Stimulated activated naive B cell treated with anti-CD40 and anti-IgM and Interleukin-4, amounts not matched to agents 10 μg/mL and 1 μg/mL and 100 μg/mL, for 72 hours (primary cell): ENCODE results near the gene RERE.
"Not testable (repeated sequence)": the region's sequence is repeated elsewhere in the genome, so short reads cannot be mapped to it uniquely, and the experiment has no call there.

Source experiments
- ATAC-seq, 2 donors: fragments of 150-1000 bp; cut with Tn5 transposase; replicated peaks; 2 replicates each; pipeline ENCODE4 v1.10.0; 2021; ENCODE audit warnings: moderate library complexity in 1 of 2
- DNase-seq: peaks from one replicate; pipeline ENCODE4 v3.0.0; 2021
- H3K27ac Mint-ChIP-seq: one replicate; pipeline ENCODE4 v1.8.0; 2022; ENCODE audit warnings: mild to moderate bottlenecking, mixed read lengths
- H3K27me3 Mint-ChIP-seq, 2 donors: one replicate each; pipeline ENCODE4 v1.8.0; 2022; ENCODE audit warnings: mixed read lengths in 2 of 2
- H3K36me3 Mint-ChIP-seq, 2 donors: one replicate each; pipeline ENCODE4 v1.8.0; 2022; ENCODE audit warnings: mixed read lengths in 2 of 2, mild to moderate bottlenecking in 1 of 2
- H3K4me1 Mint-ChIP-seq, 2 donors: one replicate each; pipeline ENCODE4 v1.8.0; 2022; ENCODE audit warnings: mixed read lengths in 2 of 2, mild to moderate bottlenecking in 1 of 2
- H3K4me3 Mint-ChIP-seq, 2 donors: one replicate each; pipeline ENCODE4 v1.8.0; 2022; ENCODE audit warnings: mild to moderate bottlenecking in 2 of 2, mixed read lengths in 2 of 2, moderate library complexity in 1 of 2
- H3K9me3 Mint-ChIP-seq, 2 donors: one replicate each; pipeline ENCODE4 v1.8.0; 2022; ENCODE audit warnings: mixed read lengths in 2 of 2, mild to moderate bottlenecking in 1 of 2

The RERE gene

GRCh38 chr1:8800416-8800815, 17.0 kb downstream of the RERE start:
- DNase-seq, result no peak
- H3K27ac Mint-ChIP-seq, result no peak overlapping the region
- peaks cover 4 to 18% of the 10 kb centered on the region in 2 donors for H3K4me1 Mint-ChIP-seq
- H3K4me3 Mint-ChIP-seq, result no peak overlapping the region
- peaks cover 0 to 9% of the 10 kb centered on the region in 2 donors for H3K36me3 Mint-ChIP-seq
- H3K9me3 Mint-ChIP-seq, result no peaks in the 10 kb centered on the region
- no peaks in the 10 kb centered on the region for H3K27me3 Mint-ChIP-seq
- no peak for ATAC-seq

DNA sequence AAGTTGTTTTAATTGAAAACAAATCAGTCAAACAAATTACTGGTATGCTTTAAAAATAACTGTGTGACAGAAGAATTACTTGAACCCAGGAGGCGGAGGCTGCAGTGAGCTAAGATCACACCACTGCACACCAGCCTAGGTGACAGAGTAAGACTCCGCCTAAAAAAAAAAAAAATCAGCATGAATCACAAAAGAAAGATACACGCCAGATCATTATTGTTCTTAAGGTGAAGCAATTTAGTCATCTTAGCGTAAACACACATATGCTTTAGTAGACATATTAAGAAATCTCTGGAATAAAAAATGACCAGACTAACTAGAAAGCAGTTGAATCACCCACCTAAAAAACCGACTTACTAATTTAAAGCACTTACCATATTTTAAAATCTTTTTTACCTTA, 20.2 kb downstream of the RERE start:
- ATAC-seq, result no peak
- no peak overlapping the region for H3K4me3 Mint-ChIP-seq
- DNase-seq, result no peak
- peaks cover 6 to 13% of the 10 kb centered on the region in 2 donors for H3K4me1 Mint-ChIP-seq
- H3K27ac Mint-ChIP-seq, result no peak overlapping the region
- peaks cover 3 to 13% of the 10 kb centered on the region in 2 donors for H3K36me3 Mint-ChIP-seq
- no peaks in the 10 kb centered on the region for H3K27me3 Mint-ChIP-seq
- no peaks in the 10 kb centered on the region for H3K9me3 Mint-ChIP-seq

DNA sequence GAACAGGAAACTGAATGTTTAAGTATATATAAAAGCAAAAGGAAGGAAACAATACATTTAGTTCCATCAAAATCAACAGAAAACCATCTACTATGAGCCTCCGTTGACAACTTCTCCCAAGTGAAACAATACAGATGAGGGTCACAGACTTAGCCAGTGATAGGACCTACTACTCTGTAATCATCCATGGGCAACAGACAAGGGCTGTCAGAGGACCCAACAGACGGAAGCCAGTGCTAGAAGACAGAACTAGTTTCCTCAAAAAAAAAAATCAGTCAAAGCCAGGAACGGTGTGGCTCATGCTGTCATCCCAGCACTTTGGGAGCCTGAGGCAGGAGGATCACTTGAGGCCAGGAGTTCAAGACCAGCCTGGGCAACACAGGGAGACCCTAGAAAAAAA, 20.6 kb downstream of the RERE start:
- Mint-ChIP-seq H3K36me3 (peaks cover 3 to 14% of the 10 kb centered on the region in 2 donors), H3K9me3 (no peaks in the 10 kb centered on the region), H3K4me1 (peaks cover 6 to 13% of the 10 kb centered on the region in 2 donors), H3K4me3 (no peak overlapping the region), H3K27ac (no peak overlapping the region), H3K27me3 (no peaks in the 10 kb centered on the region)
- DNase-seq (no peak), ATAC-seq (no peak)

DNA sequence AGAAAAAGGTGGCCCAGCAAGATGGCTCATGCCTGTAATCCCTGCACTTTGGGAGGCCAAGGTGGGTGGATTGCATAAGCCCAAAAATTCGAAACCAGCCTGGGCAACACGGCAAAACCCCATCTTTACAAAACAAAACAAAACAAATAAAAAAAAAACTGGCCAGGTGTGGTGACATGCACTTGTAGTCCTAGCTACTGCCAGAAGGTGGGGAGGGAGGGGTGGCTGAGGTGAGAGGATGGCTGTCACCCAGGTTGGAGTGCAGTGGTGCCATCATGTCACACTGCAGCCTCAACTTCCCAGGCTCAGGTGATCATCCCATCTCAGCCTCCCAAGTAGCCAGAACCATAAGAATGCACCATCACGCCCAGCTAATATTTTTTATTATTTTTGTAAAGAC, 22.8 kb downstream of the RERE start:
- no peaks in the 10 kb centered on the region for H3K9me3 Mint-ChIP-seq
- H3K27ac Mint-ChIP-seq, result no peak overlapping the region
- H3K4me3 Mint-ChIP-seq, result no peak overlapping the region
- H3K27me3 Mint-ChIP-seq, result no peaks in the 10 kb centered on the region
- ATAC-seq, result no peak
- H3K4me1 Mint-ChIP-seq, result peaks cover 6 to 20% of the 10 kb centered on the region in 2 donors
- DNase-seq, result no peak
- H3K36me3 Mint-ChIP-seq, result peaks cover 3 to 20% of the 10 kb centered on the region in 2 donors

GRCh38 chr1:8791819-8792218, 25.6 kb downstream of the RERE start:
- H3K9me3 Mint-ChIP-seq, result no peaks in the 10 kb centered on the region
- DNase-seq, result no peak
- no peak overlapping the region for H3K4me3 Mint-ChIP-seq
- peaks cover 15 to 25% of the 10 kb centered on the region in 2 donors for H3K36me3 Mint-ChIP-seq
- H3K27me3 Mint-ChIP-seq, result no peaks in the 10 kb centered on the region
- H3K4me1 Mint-ChIP-seq, result peaks cover 5 to 16% of the 10 kb centered on the region in 2 donors
- ATAC-seq, result no peak
- no peak overlapping the region for H3K27ac Mint-ChIP-seq

DNA sequence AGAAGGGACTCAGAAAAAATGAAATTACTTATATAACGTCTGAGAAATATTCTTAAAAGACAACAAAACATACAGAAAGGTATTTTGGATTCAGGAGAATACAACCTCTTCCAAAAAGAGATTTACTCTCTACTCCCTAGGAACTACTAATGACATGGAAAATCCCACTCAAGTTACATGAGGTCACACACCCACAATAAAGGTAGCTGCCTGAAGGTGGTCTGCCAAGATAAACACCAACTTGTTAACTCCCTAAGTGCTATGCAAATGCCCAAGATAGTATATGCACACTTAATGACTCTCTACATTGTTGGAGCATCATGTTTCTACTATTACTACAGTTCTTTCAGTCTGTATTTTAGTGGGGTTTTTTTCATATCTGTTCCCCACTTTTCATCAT, 26.5 kb downstream of the RERE start:
- H3K9me3 Mint-ChIP-seq, result no peaks in the 10 kb centered on the region
- H3K27ac Mint-ChIP-seq, result no peak overlapping the region
- peaks cover 4 to 10% of the 10 kb centered on the region in 2 donors for H3K4me1 Mint-ChIP-seq
- H3K36me3 Mint-ChIP-seq, result peaks cover 16 to 24% of the 10 kb centered on the region in 2 donors
- DNase-seq (no peak), ATAC-seq (no peak)
- H3K4me3 Mint-ChIP-seq, result no peak overlapping the region
- H3K27me3 Mint-ChIP-seq, result no peaks in the 10 kb centered on the region

DNA sequence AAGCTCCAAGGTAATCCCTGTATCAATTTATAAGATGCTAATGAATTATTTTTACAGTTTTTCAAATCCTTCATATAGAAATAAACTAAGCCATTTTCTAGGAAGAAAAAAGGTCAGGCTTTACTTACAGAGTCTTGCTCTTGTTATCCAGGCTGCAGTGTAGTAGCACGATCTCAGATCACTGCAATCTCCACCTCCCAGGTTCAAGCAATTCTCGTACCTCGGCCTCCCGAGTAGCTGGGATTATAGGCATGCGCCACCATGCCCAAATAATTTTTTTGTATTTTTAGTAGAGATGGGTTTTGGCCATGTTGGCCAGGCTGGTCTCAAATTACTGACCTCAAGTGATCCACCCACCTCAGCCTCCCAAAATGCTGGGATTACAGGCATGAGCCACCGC, 27.0 kb downstream of the RERE start:
- DNase-seq (no peak), ATAC-seq (no peak)
- Mint-ChIP-seq H3K4me3 (no peak overlapping the region), H3K27ac (no peak overlapping the region), H3K27me3 (no peaks in the 10 kb centered on the region), H3K4me1 (peaks cover 6 to 14% of the 10 kb centered on the region in 2 donors), H3K9me3 (no peaks in the 10 kb centered on the region), H3K36me3 (peaks cover 16 to 27% of the 10 kb centered on the region in 2 donors)

- H3K27me3 Mint-ChIP-seq, result no peaks in the 10 kb centered on the region
- no peak for DNase-seq
- no peaks in the 10 kb centered on the region for H3K9me3 Mint-ChIP-seq
- H3K36me3 Mint-ChIP-seq, result peaks cover 16 to 27% of the 10 kb centered on the region in 2 donors
- ATAC-seq, result no peak
- peaks cover 8 to 16% of the 10 kb centered on the region in 2 donors for H3K4me1 Mint-ChIP-seq
- H3K4me3 Mint-ChIP-seq, result no peak overlapping the region
- H3K27ac Mint-ChIP-seq, result no peak overlapping the region
Measured at GRCh38 chr1:8789314-8790214, 27.9 kb downstream of the RERE start.

DNA sequence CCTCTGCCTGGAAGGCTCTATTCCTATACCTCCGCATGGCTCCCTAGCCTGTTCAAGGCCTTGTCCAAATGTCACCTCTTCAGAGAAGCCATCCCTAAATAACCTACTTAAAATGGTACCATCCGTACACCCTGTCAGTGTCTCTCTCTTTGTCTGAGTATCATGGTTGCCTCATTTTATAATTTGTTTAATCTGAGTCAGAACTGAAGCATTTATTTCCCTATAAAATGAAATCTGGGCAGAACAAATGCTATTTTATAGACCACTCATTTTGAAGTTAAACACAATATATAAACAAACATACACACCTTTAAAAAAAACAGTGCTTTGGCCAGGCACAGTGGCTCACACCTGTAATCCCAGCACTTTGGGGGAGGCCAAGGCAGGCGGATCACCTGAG, 30.2 kb downstream of the RERE start:
- Mint-ChIP-seq H3K4me1 (peaks cover 12 to 27% of the 10 kb centered on the region in 2 donors), H3K4me3 (no peak overlapping the region), H3K27ac (no peak overlapping the region), H3K9me3 (no peaks in the 10 kb centered on the region), H3K36me3 (peaks cover 15 to 28% of the 10 kb centered on the region in 2 donors), H3K27me3 (no peaks in the 10 kb centered on the region)
- no peak for DNase-seq
- ATAC-seq, result no peak

DNA sequence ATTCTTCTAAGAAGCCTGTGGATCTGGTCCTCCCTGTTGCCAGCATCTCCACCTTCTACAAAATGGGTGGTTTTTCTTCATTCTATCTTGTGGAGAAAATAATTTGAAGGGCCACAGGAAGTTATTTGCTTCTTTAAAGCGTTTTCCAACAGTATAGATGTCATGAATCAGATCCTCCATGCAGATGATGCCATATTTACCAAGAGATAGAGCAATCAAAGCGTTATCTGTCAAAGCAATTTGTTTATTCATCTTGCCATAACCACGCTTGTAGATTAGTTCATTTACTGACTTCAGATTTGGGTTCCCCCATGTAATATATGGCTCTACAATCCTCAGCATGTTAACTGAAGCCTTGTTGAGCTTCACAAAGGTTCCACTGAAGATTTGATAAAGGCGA, 31.2 kb downstream of the RERE start:
- ATAC-seq, H3K4me3 Mint-ChIP-seq, DNase-seq, H3K27me3 Mint-ChIP-seq, H3K27ac Mint-ChIP-seq, H3K9me3 Mint-ChIP-seq: not testable (repeated sequence)
- H3K4me1 Mint-ChIP-seq, result peaks cover 16 to 26% of the 10 kb centered on the region in 2 donors
- peaks cover 15 to 28% of the 10 kb centered on the region in 2 donors for H3K36me3 Mint-ChIP-seq

DNA sequence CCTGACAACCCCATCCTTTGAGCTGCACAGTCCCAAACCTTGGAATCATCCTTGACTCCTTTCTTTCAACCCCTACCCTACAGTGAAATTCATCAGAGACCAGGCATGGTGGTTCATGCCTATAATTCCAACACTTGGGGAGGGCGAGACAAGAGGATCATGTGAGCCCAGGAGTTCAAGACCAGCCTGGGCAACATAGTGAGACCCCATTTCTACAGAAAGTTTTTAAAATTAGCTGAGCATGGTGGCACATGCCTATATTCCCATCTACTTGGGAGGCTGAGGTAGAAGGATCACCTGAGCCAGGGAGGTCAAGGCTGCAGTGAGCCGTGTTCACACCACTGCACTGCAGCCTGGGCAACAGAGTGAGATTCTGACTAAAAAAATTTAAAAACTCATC, 34.5 kb downstream of the RERE start:
- Mint-ChIP-seq H3K27ac (no peak overlapping the region), H3K9me3 (no peaks in the 10 kb centered on the region), H3K27me3 (no peaks in the 10 kb centered on the region), H3K4me3 (no peak overlapping the region), H3K4me1 (peaks cover 24 to 40% of the 10 kb centered on the region in 2 donors), H3K36me3 (peaks cover 11 to 23% of the 10 kb centered on the region in 2 donors)
- DNase-seq (no peak), ATAC-seq (no peak)

- Mint-ChIP-seq H3K27ac (no peak overlapping the region), H3K27me3 (no peaks in the 10 kb centered on the region), H3K4me3 (no peak overlapping the region), H3K9me3 (no peaks in the 10 kb centered on the region), H3K4me1 (peaks cover 26 to 44% of the 10 kb centered on the region in 2 donors), H3K36me3 (peaks cover 7 to 22% of the 10 kb centered on the region in 2 donors)
- DNase-seq (no peak), ATAC-seq (no peak)
Measured at GRCh38 chr1:8782001-8782620, 35.3 kb downstream of the RERE start.

DNA sequence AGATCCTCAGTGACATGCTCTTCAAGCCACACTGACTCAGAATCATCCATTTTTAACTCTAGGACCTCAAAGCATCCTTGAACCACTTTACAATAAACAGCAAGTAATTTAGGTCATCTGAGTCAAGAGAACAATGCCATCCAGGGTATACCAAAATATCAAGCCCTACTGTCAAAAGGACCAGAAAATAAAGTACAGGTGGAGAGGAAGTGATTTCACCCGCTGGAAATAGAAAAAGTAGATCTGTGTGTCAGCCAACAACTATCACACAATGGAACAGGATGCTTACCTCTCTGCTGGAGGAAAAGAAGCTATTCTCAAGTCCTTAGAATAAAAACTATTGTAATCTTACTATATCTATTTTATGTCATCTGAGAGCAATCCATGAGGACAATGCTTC, 37.0 kb downstream of the RERE start:
- Mint-ChIP-seq H3K4me1 (peaks cover 29 to 47% of the 10 kb centered on the region in 2 donors), H3K27me3 (no peaks in the 10 kb centered on the region), H3K9me3 (no peaks in the 10 kb centered on the region), H3K4me3 (no peak overlapping the region), H3K36me3 (peaks cover 3 to 11% of the 10 kb centered on the region in 2 donors), H3K27ac (no peak overlapping the region)
- no peak for DNase-seq
- no peak for ATAC-seq

DNA sequence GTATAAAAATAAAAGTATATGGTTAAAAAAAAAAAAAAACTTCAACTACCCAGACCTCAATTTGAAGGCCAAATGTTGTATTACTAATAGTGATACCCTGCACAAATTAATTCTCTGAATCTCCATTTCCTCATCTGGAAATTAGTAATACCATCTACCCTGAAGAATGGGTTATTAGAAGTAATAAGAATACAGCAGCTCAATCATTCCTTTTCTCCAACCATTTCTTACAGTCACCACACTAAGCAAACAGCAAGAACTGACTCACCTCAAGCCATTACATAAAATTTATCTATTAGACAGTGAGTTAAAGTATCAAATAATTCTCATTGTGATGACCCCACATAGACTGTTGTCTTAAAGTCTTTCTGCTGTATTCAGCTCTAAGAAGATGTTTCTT, 39.6 kb downstream of the RERE start:
- H3K27ac Mint-ChIP-seq, result no peak overlapping the region
- no peak overlapping the region for H3K4me3 Mint-ChIP-seq
- peaks cover 0 to 11% of the 10 kb centered on the region in 2 donors for H3K36me3 Mint-ChIP-seq
- H3K9me3 Mint-ChIP-seq, result no peaks in the 10 kb centered on the region
- no peak for DNase-seq
- peak in 1 of 2 donors; percentile 56 for ATAC-seq
- H3K27me3 Mint-ChIP-seq, result no peaks in the 10 kb centered on the region
- peaks cover 22 to 36% of the 10 kb centered on the region in 2 donors for H3K4me1 Mint-ChIP-seq

DNA sequence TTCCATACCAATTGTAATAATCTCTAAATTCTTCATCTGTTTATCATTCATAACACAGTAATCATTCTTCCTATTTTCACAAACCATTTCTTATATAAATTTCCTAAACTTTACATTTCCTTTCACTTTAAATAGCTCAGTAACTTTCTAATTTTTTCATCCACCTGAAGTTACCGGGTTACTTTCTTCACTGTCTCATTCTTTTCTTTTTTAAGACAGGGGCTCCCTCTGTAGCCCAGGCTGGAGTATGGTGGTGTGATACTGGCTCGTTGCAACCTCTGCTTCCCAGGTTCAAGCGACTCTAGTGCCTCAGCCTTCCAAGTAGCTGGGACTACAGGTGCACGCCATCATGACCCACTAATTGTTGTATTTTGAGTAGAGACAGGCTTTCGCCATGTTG, 41.3 kb downstream of the RERE start:
- peaks cover 14 to 26% of the 10 kb centered on the region in 2 donors for H3K4me1 Mint-ChIP-seq
- no peak overlapping the region for H3K4me3 Mint-ChIP-seq
- DNase-seq (no peak), ATAC-seq (no peak)
- H3K27ac Mint-ChIP-seq, result no peak overlapping the region
- H3K36me3 Mint-ChIP-seq, result peaks cover 0 to 8% of the 10 kb centered on the region in 2 donors
- no peaks in the 10 kb centered on the region for H3K27me3 Mint-ChIP-seq
- H3K9me3 Mint-ChIP-seq, result no peaks in the 10 kb centered on the region
